ENCODE measurements around the gene CPLX4. TPM values are rescaled to one million over a fixed set of nuclear protein-coding genes. Genes with fewer than 3 reads are reported as not detected.

CPLX4 gene
- total RNA-seq, 1 donor from 2014 or later, result not detected

GRCh38 chr18:59344996-59345395 lies 26.5 kb upstream of the CPLX4 start:
- no peaks in the 10 kb centered on the region for H3K27me3 ChIP-seq (ENCODE audit: control insufficient read depth, insufficient read depth, low read length)
- TF ChIP-seq CTCF (IDR thresholded peaks at IDR 0.05; ENCODE audit: insufficient read depth, low read length, severe bottlenecking), result no peak
- H3K4me3 ChIP-seq (ENCODE audit: low read depth, low read length), result no peak overlapping the region
- peaks cover 3% of the 10 kb centered on the region for H3K36me3 ChIP-seq (ENCODE audit: control insufficient read depth, insufficient read depth, low read length)
- no peak for DNase-seq (ENCODE audit: low read depth)
- FAIRE-seq, result no peak

GRCh38 chr18:59343926-59344325 lies 25.5 kb upstream of the CPLX4 start:
- no peak overlapping the region for H3K4me3 ChIP-seq (ENCODE audit: low read depth, low read length)
- FAIRE-seq, result no peak
- no peaks in the 10 kb centered on the region for H3K27me3 ChIP-seq (ENCODE audit: control insufficient read depth, insufficient read depth, low read length)
- DNase-seq (ENCODE audit: low read depth), result no peak
- no peak for TF ChIP-seq CTCF (IDR thresholded peaks at IDR 0.05; ENCODE audit: insufficient read depth, low read length, severe bottlenecking)
- peaks cover 4% of the 10 kb centered on the region for H3K36me3 ChIP-seq (ENCODE audit: control insufficient read depth, insufficient read depth, low read length)

- Histone ChIP-seq H3K27me3 (ENCODE audit: control insufficient read depth, insufficient read depth, low read length) (no peaks in the 10 kb centered on the region), H3K4me3 (ENCODE audit: low read depth, low read length) (no peak overlapping the region), H3K36me3 (ENCODE audit: control insufficient read depth, insufficient read depth, low read length) (peaks cover 3% of the 10 kb centered on the region)
- no peak for DNase-seq (ENCODE audit: low read depth)
- no peak for TF ChIP-seq CTCF (IDR thresholded peaks at IDR 0.05; ENCODE audit: insufficient read depth, low read length, severe bottlenecking)
- no peak for FAIRE-seq
These were observed 22.4 kb upstream of the CPLX4 start for GRCh38 chr18:59340817-59341216.

GRCh38 chr18:59340312-59340711 lies 21.9 kb upstream of the CPLX4 start:
- DNase-seq (ENCODE audit: low read depth), result no peak
- no peak for TF ChIP-seq CTCF (IDR thresholded peaks at IDR 0.05; ENCODE audit: insufficient read depth, low read length, severe bottlenecking)
- FAIRE-seq, result no peak
- Histone ChIP-seq H3K27me3 (ENCODE audit: control insufficient read depth, insufficient read depth, low read length) (no peaks in the 10 kb centered on the region), H3K36me3 (ENCODE audit: control insufficient read depth, insufficient read depth, low read length) (peaks cover 3% of the 10 kb centered on the region), H3K4me3 (ENCODE audit: low read depth, low read length) (no peak overlapping the region)

- FAIRE-seq, result no peak
- no peak for DNase-seq (ENCODE audit: low read depth)
- Histone ChIP-seq H3K4me3 (ENCODE audit: low read depth, low read length) (no peak overlapping the region), H3K27me3 (ENCODE audit: control insufficient read depth, insufficient read depth, low read length) (no peaks in the 10 kb centered on the region), H3K36me3 (ENCODE audit: control insufficient read depth, insufficient read depth, low read length) (peaks cover 7% of the 10 kb centered on the region)
- TF ChIP-seq CTCF (IDR thresholded peaks at IDR 0.05; ENCODE audit: insufficient read depth, low read length, severe bottlenecking), result no peak
These were observed 14.5 kb upstream of the CPLX4 start for GRCh38 chr18:59332986-59333385.

GRCh38 chr18:59328683-59329082 lies 10.2 kb upstream of the CPLX4 start:
- Histone ChIP-seq H3K27me3 (ENCODE audit: control insufficient read depth, insufficient read depth, low read length) (no peaks in the 10 kb centered on the region), H3K4me3 (ENCODE audit: low read depth, low read length) (no peak overlapping the region), H3K36me3 (ENCODE audit: control insufficient read depth, insufficient read depth, low read length) (peaks cover 8% of the 10 kb centered on the region)
- TF ChIP-seq CTCF (IDR thresholded peaks at IDR 0.05; ENCODE audit: insufficient read depth, low read length, severe bottlenecking), result no peak
- FAIRE-seq, result no peak
- no peak for DNase-seq (ENCODE audit: low read depth)
